SHP77 treated with DMSO at 0.1 percent for 48 hours (cell line): Measurements from ENCODE around the gene ANAPC1.
A peak's percentile ranks its signal among the peaks of the same experiment; 100 is the strongest.
"Not testable (repeated sequence)": the region's sequence is repeated elsewhere in the genome, so short reads cannot be mapped to it uniquely, and the experiment has no call there.

ENCODE experiments used
- DNase-seq: peaks from one replicate; lab custom pipeline; 2025; lab: John Stamatoyannopoulos, UW

The ANAPC1 gene

DNA sequence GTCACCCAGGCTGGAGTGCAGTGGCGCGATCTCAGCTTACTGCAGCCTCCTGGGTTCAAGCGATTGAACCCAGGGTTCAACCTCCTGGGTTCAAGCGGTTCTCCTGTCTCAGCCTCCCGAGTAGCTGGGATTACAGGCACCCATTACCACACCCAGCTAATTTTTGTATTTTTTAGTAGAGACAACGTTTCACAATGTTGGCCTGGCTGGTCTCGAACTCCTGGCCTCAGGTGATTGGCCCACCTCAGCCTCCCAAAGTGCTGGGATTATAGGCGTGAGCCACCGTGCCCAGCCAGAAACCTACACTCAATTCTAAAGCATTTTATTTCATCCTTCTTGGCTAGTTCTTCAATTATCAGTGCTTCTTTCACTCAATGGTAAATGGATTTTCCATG, 21.5 kb upstream of the ANAPC1 start:
- not testable (repeated sequence) for DNase-seq

DNA sequence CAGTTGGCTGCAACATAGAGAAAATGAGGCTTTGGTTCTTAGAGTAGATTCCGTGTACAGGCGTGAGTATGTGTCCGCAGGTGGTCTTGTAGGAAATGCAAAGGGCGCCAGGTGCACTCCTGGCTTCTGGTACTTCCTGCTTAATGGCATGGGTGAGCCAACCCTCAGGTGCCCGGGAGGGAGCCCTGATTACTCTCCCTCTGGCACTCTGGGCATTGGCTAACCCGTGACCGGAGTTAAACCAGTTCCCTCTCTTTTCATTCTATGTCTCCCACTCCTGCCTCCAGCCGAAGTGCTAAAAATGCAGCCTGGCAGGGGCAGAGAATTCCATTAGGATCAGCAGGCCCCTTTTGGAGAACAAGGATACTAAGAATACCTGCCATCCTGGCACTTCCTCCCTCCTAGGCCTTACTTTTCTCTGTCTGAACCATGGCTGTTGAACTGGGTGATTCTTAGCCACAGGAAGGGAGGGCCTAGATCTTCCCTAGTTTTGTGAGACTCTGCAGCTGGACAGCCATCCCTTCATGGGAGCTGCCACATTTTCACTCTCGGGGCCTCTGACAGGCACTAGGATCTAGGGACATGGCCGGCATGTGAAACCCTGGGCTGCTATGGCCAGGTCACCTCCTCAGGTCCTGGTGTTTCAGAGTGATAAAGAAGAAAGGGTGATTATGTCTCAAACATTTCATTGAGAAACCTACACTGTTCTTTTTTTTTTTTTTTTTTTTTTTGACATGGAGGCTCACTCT, 20.9 kb upstream of the ANAPC1 start:
- DNase-seq = no peak

DNA sequence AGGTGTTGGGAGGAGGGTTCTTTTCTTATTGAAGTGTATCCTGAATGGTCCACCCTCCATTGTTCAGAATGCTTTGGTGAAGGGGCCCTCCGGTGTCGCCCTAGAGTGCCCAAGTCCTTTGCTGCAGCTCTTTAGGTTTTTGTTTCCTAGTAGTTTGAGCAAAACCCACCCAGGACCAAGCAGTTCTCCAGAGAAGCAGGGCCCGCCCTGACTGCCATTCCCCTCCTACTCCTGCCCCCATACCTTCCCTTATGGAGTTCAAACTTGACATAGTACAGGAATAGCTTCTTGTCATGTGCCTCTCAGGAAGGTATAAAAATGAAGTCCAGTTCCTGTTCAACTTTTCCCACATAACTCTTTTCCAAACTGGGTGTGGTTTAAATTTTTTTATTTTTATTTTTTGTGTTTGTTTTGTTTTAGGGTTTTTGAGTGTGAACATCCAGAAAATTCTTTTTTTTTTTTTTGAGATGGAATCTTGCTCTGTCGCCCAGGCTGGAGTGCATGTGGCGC, 20.0 kb upstream of the ANAPC1 start:
- DNase-seq = no peak

DNA sequence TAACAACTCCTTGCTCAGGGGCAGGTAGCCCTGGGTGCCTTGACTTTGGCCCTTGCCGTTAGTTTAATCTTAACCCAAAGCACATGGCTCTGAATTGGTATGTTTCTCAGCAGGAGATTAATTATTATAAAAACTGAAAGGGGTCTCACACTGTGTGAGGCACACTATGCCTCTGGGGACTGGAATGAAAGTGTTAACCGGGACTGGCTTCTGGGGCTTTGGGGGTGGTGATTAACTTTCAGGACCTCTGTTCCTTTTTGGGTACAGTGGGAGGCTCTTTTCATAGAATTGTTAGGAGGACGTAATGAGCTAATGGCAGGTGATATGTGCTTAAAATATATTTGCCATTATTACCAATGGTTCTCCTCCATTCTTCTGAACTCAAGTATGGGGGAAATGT, 19.5 kb upstream of the ANAPC1 start:
- DNase-seq = no peak

DNA sequence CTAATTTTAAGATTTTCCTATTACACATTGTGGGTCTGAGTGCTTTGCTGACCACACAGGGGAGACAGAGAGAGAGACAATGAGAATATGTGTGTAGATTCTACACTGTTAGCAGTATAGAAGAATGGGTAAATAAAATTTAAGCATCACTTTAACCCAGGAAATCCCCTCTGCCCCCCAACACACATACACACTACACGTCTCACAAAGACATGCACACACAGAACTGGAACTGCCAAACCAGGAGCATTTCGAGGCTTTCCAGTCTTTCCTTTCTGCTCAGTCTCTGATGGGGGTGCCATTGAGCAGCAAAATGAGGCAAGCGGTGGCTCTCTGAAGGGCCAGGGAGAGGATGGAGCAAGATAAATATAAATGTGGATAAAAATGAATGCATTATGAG, 16.9 kb upstream of the ANAPC1 start:
- peak; percentile 11 for DNase-seq

DNA sequence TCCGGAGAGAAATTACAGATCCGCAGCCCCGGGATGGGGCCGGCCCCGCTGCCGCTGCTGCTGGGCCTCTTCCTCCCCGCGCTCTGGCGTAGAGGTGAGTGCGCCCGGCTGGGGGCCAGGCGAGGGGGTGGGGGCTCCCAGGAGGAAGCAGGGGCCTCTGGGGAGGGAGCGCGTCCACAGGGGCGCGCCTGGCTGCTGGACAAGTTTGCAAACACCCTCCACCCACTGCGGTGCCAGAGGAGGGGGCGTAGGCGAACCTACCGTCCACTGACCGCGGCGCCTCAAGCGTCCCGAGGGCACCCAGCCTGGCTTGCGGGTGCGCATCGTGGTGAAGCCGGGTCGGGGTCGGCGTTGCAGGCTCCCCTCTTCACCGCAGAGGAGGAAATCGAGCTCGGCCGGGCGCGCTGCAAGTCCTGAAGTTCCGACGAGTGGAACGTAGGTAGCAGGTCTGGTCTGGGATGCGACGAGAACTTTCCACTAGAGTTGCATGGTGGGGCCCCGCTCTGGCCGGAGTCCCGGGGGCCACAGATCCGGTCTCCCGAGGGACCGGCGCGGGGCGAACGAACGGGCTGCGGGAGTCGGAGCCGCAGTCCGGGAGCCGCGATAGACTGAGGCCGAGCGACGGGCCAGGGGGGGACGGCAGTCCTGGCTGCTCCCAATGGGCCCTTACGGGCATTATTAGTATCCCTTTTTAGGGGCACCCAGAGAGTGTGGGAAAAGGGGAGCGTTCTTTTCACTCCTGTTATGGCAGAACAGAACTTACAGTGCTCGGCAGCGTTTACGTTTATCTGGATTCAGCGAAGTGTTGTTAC, 14.9 kb upstream of the ANAPC1 start:
- no peak for DNase-seq

DNA sequence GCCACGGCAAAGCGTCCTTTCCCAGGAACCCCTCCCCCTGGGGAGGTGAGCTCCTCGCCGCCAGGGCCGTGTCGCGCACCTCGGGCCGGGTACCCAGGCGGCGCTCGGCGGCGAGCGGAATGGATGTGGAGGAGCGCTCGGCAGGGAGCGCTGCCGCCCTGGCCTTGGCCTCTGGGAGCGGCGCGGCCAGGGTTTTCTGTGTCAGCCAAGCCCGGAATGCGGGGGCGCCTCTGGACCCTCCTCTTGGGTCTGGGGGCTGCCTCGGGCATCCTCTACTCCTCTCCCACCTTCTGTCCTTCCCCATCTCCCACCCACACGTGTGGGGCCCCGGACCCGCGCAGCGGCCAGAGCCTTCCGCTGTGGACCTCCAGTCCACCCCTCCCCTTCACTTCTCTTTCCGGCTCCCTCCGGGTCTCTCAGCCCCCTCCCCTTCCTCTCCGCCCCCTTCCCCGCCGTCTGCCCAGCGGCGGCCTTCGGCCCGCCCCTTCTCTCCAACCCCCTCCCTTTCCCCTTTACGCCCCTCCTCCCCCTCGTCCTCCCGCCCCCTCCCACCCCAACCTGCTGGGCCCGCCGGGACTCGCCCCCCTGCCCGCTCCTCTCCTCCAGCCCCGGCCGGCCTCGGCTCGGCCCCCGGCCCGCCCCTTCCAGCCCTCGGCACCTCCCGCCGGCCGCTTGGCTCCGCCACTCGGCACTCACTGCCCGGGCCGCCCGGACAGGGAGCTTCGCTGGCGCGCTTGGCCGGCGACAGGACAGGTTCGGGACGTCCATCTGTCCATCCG, 14.1 kb upstream of the ANAPC1 start, which contains the start of gene MERTK:
Gene MERTK, plus strand, starts transcription at position 684 of the 779 bp plus-strand sequence. CDS start 129 bp downstream, outside the sequence.
- peak; percentile 55 for DNase-seq

DNA sequence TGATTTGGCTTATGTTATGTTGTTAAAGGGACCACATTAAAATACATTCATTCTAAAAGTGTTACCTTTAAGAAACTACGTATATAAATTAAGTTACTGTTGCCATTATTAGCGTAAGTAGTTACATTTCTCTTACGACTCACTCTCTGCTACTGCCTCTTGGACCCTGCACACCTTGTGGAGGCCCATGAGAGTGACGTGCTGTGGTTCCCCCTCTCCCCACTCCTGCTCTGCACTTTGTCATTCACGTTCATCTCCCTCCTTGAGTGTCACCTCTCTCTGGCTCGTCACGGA, 13.6 kb upstream of the ANAPC1 start:
- no peak for DNase-seq

DNA sequence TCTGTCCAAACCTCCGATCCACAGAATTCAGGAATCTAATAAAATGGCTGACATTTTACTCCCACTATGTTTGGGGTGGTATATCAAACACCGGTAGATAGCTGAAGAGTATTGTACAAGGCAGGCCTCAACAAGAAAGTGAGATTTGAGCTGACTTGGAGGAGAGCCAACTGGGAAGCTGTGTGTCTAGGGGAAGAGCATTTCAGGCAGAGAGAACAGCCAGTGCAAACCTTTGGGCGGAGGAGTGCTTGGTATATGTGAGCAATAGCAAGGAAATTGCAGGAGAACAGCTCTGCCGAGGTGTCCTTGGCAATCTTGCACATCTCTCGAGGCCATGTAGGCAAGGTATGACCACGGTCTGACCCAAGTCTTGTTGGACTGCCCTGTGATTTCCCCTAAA, 12.6 kb upstream of the ANAPC1 start:
- peak; percentile 15 for DNase-seq

DNA sequence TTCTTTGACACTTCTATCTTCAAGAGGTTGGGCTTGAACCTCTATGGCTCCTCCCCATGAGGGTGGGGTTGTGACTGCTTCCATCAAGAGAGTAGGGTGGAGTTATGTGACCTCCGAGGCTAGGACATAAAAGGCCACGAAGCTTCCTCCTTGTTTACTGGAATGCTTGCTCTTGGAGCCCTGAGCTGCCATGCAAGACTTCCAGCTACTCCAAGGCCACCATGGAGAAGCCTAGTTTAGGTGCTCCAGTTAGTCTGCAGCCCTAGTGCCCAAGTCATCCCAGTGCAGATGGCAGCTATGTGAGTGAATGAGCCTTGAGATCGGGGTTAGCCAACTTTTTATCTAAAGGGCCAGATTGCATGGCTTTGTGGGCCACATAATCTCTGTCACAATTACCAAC, 12.0 kb upstream of the ANAPC1 start:
- DNase-seq = no peak

DNA sequence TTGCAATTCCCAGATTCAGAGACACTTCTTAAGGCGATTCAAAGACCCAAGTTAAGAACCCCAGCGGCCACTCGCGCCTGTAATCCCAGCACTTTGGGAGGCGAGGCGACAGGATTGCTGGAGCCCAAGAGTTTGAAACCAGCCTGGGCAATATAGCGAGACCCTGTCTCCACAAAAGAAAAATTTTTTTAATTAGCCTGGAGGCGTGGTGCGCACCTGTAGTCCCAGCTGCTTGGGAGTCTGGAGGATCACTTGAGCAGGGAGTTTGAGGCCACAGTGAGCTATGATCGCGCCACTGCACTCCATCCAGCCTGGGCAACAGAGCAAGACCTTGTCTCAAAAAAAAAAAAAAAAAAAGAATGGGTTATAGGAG, 585 bp upstream of the ANAPC1 start:
- no peak for DNase-seq

DNA sequence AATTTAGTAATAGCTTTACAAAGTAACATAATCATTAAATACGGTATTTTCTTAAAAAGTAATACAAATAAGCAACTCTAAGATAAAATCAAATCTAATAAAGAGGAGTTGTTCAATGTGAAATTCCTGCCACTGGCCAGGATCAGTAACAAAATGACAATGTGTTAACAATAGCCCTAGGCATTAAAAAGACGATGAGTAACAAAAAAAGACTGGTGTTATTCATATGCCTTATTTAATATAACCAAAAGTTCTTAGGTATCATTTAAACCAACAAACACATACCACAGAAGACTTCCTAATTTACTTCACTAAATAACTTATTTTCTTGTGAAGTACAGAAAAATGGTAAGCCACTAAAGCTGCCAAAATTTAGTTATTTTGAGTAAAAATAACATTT, 11.2 kb downstream of the ANAPC1 start:
- DNase-seq = not testable (repeated sequence)

DNA sequence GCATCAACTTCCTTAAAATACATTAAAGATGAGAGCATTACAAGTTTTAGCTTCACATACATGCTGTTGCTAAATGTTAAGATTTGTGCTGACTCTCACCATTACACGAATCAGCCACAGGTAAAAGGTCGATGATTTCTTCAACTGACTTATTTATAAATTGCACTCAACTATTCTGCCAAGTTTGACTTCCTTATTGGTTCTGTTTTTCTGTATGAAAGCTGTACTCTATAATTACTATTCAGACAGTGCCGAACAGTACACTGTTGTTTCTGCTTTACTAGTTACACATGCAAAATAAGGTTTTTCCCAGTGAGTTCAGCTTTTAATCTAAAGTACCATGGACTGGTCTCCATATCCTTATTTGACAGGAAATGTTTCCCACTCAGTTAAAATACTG, 18.9 kb downstream of the ANAPC1 start:
- DNase-seq = not testable (repeated sequence)

DNA sequence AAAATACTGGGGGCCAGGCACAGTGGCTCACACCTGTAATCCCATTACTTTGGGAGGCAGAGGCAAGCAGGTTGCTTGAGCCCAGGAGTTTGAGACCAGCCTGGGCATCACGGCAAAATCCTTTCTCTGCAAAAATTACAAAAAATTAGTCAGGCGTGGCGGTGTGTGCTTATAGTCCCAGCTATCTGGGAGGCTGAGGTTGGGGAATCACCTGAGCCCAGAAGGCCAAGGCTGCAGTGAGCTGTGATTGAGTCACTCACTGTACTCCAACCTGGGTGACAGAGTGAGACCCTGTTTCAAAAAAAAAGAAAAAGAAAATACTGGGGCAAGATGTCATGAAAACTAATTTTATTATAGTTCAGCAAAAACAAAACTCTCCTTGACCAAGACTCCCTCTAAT, 24.0 kb downstream of the ANAPC1 start:
- DNase-seq = not testable (repeated sequence)

DNA sequence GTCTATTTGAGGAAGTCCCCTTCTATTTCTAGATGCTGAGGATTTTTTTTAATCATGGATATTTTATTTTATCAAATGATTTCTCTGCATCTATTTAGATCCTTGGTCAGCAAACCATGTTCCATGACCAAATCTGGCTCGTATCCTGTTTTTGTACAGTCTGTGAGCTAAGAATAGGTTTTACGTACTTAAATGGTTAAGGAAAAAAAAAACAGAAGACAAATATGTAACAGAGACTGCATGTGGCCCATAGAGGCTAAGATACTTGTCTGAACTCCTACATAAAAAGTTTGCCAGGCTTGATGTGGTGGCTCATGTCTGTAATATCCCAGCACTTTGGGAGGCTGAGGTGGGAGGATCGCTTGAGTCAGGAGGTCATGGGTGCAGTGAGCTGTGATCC, 31.4 kb downstream of the ANAPC1 start:
- DNase-seq = not testable (repeated sequence)

DNA sequence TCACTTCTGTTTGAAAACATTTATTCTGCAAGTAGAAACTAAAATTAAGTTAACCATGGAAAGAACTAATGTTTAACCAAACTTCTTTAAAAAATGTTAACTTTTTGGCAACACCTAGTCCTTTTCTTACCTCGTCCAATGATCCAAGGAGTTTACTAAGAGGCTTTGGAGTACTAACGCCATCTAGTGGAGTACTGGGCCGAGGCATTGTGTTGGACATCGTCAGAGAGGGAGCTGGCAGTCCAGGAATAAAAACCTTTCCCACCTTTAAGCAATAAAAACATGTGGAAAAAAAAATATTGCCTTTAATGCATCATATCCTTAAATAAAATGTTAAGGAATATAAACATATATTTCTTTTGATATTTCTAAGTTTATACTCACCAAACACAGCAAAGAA, 33.3 kb downstream of the ANAPC1 start:
- not testable (repeated sequence) for DNase-seq

DNA sequence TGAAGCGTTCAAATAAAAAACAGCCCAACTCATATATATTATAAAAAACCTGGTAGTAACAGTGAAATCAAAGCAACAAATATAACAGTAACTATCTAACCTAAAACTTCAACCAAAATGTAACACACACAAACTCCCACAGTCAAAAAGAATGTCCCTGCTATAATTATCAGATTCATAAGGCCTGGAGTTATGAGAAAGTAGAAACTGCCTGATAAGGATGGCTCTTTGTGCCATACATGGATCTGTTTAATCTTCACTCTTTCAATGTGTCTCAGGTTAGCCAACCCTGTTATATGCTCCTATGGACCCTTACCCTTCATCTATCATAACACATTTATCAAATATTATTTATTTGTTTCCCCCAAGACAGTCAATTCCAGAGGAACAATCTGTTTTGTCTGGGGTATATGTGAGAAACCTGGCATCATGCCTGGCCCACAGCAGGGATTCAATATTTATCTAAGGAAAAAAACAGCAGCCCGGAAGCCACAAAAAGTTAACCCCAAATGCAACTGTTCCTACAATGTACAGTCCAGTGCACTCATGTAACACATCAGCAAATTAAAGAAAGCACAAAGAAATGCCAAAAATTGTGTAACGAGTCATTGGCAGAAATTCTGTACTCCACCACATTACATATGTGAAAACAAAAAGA, 44.2 kb downstream of the ANAPC1 start:
- not testable (repeated sequence) for DNase-seq

DNA sequence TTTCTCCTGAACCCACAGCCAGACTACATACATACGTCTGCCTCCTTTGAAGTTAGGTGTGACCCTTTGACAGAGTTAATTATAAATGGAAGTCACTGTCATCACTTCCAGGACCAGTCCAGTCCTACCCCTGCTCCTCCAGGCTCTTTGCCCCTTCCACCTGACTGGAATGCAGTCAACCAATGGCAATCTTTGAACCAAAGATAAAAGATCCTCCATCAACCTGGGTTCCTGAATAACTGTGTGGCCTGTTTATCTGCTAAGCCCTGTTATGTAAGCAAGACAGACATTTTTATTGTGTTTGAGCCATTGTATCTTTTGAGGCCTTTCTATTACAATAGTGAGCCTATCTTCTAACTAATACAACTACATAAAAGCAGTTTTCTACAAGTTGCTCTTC, 45.0 kb downstream of the ANAPC1 start:
- DNase-seq = not testable (repeated sequence)

DNA sequence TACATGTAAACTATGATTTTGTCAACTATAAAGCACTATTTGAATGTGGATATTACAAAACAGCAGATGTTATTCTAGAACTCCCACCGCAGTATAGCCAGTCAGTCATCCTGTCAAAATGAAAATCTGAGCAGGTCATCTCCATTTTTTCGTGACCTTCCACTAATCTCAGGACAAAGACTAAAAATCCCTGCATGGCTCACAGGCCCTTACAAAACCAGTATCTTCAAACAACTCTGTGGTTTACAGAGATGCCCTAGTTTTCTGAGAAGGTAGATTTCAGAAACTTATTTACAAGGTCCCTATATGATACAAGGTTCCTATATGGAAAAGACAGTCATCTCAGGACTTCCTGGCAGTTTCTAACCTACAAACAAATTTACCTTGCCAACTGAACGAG, 49.8 kb downstream of the ANAPC1 start:
- not testable (repeated sequence) for DNase-seq

DNA sequence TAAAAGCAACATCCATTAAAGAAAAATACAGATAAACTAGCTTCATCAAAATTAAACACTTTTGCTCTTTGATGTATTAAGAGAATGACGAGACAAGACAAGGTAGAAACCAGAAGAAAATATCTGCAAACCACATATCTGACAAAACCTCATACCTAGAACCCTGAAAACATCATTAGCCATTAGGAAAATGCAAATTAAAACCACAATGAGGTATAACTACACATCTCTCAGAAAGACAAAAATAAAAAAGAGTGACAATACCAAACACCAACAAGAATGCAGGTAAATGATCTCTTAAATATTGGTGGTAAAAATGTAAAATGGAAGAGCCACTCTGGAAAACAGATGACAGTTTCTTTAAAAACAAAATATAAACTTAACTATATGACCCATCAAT, 53.5 kb downstream of the ANAPC1 start:
- DNase-seq = not testable (repeated sequence)

DNA sequence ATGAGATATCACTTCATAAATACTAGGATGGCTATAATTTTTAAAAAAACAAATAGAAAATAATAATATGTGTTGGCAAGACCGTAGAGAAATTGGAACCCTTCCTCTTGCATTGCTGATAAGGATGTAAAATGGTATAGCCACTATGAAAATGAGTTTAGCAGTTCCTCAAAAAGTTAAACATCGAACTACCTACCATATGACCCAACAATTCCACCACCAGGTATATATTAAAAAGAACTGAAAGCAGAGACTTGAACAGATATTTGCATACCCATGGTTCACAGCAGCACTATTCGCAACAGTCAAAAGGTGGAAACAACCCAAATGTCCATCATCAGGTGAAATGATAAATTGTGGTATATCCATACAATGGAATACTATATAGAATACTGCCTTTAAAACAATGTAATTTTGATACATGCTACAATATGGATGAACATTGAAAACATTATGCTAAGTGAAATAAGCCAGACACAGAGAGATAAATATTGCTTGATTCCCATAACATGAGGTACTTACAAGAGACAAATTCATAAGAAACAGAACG, 55.7 kb downstream of the ANAPC1 start:
- DNase-seq = not testable (repeated sequence)
